GM21619 (cell line): ENCODE measurements around the gene GAS7.
"Not testable (repeated sequence)": the region's sequence is repeated elsewhere in the genome, so short reads cannot be mapped to it uniquely, and the experiment has no call there.

Experiments
- ATAC-seq: cut with Tn5 transposase; IDR thresholded peaks from one replicate; pipeline ENCODE4 v1.9.1; 2021; ENCODE audit not compliant: unreplicated experiment

The GAS7 gene

GRCh38 chr17:10077561-10078299, 120.7 kb downstream of the GAS7 start:
- no peak for ATAC-seq

GRCh38 chr17:10075919-10076318, 122.5 kb downstream of the GAS7 start:
- ATAC-seq = no peak

- no peak for ATAC-seq
Observed at GRCh38 chr17:10073941-10074340, 124.5 kb downstream of the GAS7 start.

- no peak for ATAC-seq
Observed at GRCh38 chr17:10072556-10073425, 125.6 kb downstream of the GAS7 start.

GRCh38 chr17:10072086-10072485, 126.3 kb downstream of the GAS7 start:
- no peak for ATAC-seq

- ATAC-seq = no peak
Observed at GRCh38 chr17:10071141-10071540, 127.3 kb downstream of the GAS7 start.

- ATAC-seq = no peak
Observed at GRCh38 chr17:10070690-10071089, 127.7 kb downstream of the GAS7 start.

- no peak for ATAC-seq
Observed at GRCh38 chr17:10069301-10069700, 129.1 kb downstream of the GAS7 start.

- no peak for ATAC-seq
Observed at GRCh38 chr17:10067446-10068143, 130.8 kb downstream of the GAS7 start.

GRCh38 chr17:10064536-10064935, 133.9 kb downstream of the GAS7 start:
- ATAC-seq = no peak

- no peak for ATAC-seq
Observed at GRCh38 chr17:10063730-10064241, 134.6 kb downstream of the GAS7 start.

GRCh38 chr17:10062691-10063385, 135.6 kb downstream of the GAS7 start:
- no peak for ATAC-seq

GRCh38 chr17:10061111-10061845, 137.1 kb downstream of the GAS7 start:
- ATAC-seq = no peak

- no peak for ATAC-seq
Observed at GRCh38 chr17:10060526-10060925, 137.9 kb downstream of the GAS7 start.

GRCh38 chr17:10059684-10060211, 138.7 kb downstream of the GAS7 start:
- peak; percentile 89 for ATAC-seq

- no peak for ATAC-seq
Observed at GRCh38 chr17:10058921-10059683, 139.3 kb downstream of the GAS7 start.

GRCh38 chr17:10057466-10057865, 140.9 kb downstream of the GAS7 start:
- not testable (repeated sequence) for ATAC-seq

- no peak for ATAC-seq
Observed at GRCh38 chr17:10055262-10055975, 143.0 kb downstream of the GAS7 start.
